ENCODE measurements around the gene MEDAG. TPM values are rescaled to one million over a fixed set of nuclear protein-coding genes. Genes with fewer than 3 reads are reported as not detected.

Gene MEDAG
- total RNA-seq, 1 donor from 2014 or later, result 19.0 TPM

DNA sequence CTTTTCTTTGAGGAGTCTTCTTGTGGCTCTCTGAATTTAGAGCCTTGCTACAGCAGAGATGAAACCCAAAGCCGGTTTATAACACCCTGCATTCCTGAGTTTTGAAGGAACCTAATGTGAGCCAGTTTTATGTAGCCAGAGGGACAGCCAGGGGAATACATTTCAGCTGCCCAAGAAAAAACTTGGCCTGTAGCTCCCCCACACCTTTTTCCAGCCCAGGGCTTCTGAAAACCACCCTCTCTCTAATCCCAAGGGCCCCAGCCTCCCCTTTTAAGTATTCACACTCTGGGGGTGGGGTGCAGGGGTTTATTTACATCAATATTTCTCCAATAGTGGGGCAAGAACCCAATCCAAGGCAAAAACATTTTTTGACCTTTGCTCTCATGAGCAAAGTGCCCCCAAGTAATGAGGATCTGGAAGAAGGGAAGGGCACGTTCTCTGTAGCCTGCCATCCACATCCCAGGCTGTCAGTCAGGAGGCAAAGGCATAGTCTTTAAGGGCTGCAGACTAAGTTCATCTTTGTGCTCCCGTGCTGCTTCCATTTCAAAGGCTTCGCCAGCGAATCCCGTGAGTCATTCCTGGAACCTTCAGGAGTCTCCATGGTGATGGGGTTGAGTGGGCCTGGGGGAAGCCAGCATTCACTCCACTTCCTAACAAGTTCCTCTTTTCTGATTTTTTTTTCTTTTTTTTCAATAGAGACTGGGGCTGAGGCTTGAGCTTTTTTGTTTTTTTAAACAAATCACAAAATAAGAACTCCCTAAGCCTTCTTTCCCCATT, 33.2 kb upstream of the MEDAG start:
- H3K4me3 Mint-ChIP-seq (ENCODE audit: unreplicated experiment), result no peak overlapping the region
- TF ChIP-seq, protein P1, sequence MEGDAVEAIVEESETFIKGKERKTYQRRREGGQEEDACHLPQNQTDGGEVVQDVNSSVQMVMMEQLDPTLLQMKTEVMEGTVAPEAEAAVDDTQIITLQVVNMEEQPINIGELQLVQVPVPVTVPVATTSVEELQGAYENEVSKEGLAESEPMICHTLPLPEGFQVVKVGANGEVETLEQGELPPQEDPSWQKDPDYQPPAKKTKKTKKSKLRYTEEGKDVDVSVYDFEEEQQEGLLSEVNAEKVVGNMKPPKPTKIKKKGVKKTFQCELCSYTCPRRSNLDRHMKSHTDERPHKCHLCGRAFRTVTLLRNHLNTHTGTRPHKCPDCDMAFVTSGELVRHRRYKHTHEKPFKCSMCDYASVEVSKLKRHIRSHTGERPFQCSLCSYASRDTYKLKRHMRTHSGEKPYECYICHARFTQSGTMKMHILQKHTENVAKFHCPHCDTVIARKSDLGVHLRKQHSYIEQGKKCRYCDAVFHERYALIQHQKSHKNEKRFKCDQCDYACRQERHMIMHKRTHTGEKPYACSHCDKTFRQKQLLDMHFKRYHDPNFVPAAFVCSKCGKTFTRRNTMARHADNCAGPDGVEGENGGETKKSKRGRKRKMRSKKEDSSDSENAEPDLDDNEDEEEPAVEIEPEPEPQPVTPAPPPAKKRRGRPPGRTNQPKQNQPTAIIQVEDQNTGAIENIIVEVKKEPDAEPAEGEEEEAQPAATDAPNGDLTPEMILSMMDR (IDR thresholded peaks at IDR 0.05), result no peak
- H3K36me3 Mint-ChIP-seq (ENCODE audit: low read depth), result no peaks in the 10 kb centered on the region
- no peak for DNase-seq (ENCODE audit: low spot score)
- peaks cover 78% of the 10 kb centered on the region for H3K4me1 Mint-ChIP-seq (ENCODE audit: low read depth)
- H3K9me3 Mint-ChIP-seq (ENCODE audit: low read depth), result no peaks in the 10 kb centered on the region
- no peaks in the 10 kb centered on the region for H3K27me3 Mint-ChIP-seq (ENCODE audit: low read depth)
- peak overlapping the region; percentile 97 for H3K27ac Mint-ChIP-seq (ENCODE audit: unreplicated experiment)

DNA sequence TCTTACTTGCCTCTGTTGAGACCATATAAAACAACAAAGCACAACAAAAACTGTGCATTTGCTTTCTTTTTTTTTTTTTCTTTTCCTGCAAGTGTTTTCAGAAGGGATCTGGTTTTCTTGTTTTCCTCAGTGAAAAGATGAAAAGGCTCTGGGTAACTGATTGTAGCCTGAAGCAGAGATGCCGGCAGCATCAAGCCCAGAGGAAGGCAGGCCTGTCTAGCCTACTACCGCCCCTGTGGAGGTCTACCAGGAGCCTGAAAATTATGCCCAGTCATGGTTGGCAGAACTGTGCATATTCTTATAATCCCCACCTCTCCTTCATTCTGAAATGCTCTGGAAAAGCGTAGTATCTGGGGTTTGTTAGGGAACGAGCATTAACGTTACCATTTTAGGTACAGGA, 32.6 kb upstream of the MEDAG start:
- H3K36me3 Mint-ChIP-seq (ENCODE audit: low read depth), result no peaks in the 10 kb centered on the region
- no peak overlapping the region for H3K4me3 Mint-ChIP-seq (ENCODE audit: unreplicated experiment)
- no peak for DNase-seq (ENCODE audit: low spot score)
- H3K4me1 Mint-ChIP-seq (ENCODE audit: low read depth), result peaks cover 81% of the 10 kb centered on the region
- no peaks in the 10 kb centered on the region for H3K9me3 Mint-ChIP-seq (ENCODE audit: low read depth)
- H3K27ac Mint-ChIP-seq (ENCODE audit: unreplicated experiment), result peak overlapping the region; percentile 97
- no peaks in the 10 kb centered on the region for H3K27me3 Mint-ChIP-seq (ENCODE audit: low read depth)
- TF ChIP-seq, protein P1 (IDR thresholded peaks at IDR 0.05), result no peak

DNA sequence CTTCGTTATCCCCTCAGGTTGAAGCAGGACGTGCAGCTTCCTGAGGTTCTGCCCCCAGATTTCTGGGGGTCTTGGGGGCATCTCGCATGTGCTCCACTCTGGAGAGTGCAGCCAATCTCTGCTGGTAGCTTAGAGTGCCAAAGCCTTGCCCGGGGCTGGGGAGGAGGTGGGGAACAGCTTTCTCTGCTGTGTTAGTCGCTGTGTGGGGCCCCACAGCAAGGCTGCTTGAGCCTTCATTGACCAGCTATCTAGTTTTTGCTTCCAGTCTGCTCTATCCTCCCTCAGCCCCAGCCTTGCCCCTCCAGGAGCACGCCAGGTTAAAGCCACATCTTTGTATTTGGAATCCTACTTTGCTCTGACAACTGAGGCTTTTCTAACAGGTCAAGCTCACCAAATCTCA, 32.0 kb upstream of the MEDAG start:
- no peaks in the 10 kb centered on the region for H3K36me3 Mint-ChIP-seq (ENCODE audit: low read depth)
- H3K4me3 Mint-ChIP-seq (ENCODE audit: unreplicated experiment), result no peak overlapping the region
- no peak for DNase-seq (ENCODE audit: low spot score)
- H3K9me3 Mint-ChIP-seq (ENCODE audit: low read depth), result no peaks in the 10 kb centered on the region
- H3K4me1 Mint-ChIP-seq (ENCODE audit: low read depth), result peaks cover 79% of the 10 kb centered on the region
- H3K27ac Mint-ChIP-seq (ENCODE audit: unreplicated experiment), result peak overlapping the region; percentile 97
- H3K27me3 Mint-ChIP-seq (ENCODE audit: low read depth), result no peaks in the 10 kb centered on the region
- TF ChIP-seq, protein P1 (IDR thresholded peaks at IDR 0.05), result no peak

DNA sequence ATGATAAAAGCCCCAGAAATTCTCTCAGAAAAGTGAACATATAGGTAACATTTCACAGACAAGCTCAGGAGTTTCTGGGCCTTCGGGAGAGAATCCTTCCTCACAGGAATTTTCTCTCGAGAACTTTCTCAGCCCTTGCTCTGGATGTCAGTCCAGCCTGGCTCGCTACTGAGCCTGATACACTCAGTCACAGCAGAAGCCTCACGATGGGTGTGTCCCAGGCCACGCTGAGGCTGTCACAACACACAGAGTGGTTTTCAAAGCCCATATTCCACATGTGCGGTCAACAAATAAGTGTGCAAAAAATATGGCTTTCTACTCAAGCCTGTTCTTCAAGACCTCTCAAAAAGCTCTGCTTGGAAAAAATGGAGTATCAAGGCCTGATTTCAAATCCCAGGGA, 31.5 kb upstream of the MEDAG start:
- no peak overlapping the region for H3K4me3 Mint-ChIP-seq (ENCODE audit: unreplicated experiment)
- H3K27ac Mint-ChIP-seq (ENCODE audit: unreplicated experiment), result peak overlapping the region; percentile 97
- peaks cover 76% of the 10 kb centered on the region for H3K4me1 Mint-ChIP-seq (ENCODE audit: low read depth)
- no peaks in the 10 kb centered on the region for H3K27me3 Mint-ChIP-seq (ENCODE audit: low read depth)
- no peaks in the 10 kb centered on the region for H3K9me3 Mint-ChIP-seq (ENCODE audit: low read depth)
- no peaks in the 10 kb centered on the region for H3K36me3 Mint-ChIP-seq (ENCODE audit: low read depth)
- TF ChIP-seq, protein P1 (IDR thresholded peaks at IDR 0.05), result no peak
- DNase-seq (ENCODE audit: low spot score), result no peak

DNA sequence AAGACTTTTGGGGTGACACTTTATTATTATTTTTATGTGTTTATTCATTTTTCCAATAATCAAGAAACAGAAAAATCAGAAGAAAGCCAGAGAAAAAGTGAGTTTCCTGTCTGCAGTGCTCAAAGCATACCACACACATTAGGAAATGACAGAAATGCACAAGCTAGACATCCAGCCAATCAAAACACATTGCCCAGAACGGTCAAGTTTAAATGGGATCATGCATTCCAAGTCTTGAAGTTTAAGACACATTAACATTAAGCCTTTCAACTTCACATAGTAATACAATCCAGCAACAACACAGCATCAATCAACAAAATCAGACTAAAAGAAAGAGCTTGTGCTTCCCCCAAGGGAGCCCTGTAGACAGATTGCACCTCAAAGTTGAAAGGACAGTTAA, 28.7 kb upstream of the MEDAG start:
- H3K4me1 Mint-ChIP-seq (ENCODE audit: low read depth), result peaks cover 79% of the 10 kb centered on the region
- no peaks in the 10 kb centered on the region for H3K36me3 Mint-ChIP-seq (ENCODE audit: low read depth)
- DNase-seq (ENCODE audit: low spot score), result no peak
- H3K4me3 Mint-ChIP-seq (ENCODE audit: unreplicated experiment), result no peak overlapping the region
- TF ChIP-seq, protein P1 (IDR thresholded peaks at IDR 0.05), result no peak
- no peaks in the 10 kb centered on the region for H3K9me3 Mint-ChIP-seq (ENCODE audit: low read depth)
- H3K27ac Mint-ChIP-seq (ENCODE audit: unreplicated experiment), result peak overlapping the region; percentile 94
- no peaks in the 10 kb centered on the region for H3K27me3 Mint-ChIP-seq (ENCODE audit: low read depth)

Data from chondrocyte (in vitro differentiated cells).